AG09319 (cell line): ENCODE data around the gene LRPPRC.

ENCODE experiments used
- DNase-seq: peaks from one replicate; pipeline ENCODE4 v3.0.0-alpha.2; 2010; ENCODE audit warnings: low read depth; ENCODE audit errors: extremely low read depth
- TF ChIP-seq, protein P1 (sequence below): IDR thresholded peaks from 2 replicates; pipeline ENCODE4 v1.5.1; 2011; ENCODE audit warnings: low read depth, mild to moderate bottlenecking, inconsistent platforms, low read length, moderate library complexity

The LRPPRC gene

DNA sequence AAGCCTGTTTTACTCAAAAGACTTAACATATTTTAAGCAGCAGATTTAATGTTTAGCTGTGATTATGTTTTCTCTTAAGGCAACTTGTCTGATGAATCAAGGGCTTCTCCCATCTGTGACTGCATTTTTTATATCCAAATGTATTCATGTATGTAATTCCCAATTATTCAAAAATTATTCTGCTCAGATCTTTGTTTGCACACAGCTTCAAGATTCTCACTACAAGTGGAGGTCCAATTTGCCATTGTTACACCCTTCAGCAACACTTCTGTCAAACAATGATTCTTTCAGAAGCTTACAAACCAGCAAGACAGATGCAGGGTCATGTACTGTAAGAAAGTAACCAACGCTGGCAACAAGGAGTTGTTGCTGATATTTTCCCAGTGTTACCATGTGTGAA is 5.9 kb upstream of the LRPPRC start:
- TF ChIP-seq, protein P1, sequence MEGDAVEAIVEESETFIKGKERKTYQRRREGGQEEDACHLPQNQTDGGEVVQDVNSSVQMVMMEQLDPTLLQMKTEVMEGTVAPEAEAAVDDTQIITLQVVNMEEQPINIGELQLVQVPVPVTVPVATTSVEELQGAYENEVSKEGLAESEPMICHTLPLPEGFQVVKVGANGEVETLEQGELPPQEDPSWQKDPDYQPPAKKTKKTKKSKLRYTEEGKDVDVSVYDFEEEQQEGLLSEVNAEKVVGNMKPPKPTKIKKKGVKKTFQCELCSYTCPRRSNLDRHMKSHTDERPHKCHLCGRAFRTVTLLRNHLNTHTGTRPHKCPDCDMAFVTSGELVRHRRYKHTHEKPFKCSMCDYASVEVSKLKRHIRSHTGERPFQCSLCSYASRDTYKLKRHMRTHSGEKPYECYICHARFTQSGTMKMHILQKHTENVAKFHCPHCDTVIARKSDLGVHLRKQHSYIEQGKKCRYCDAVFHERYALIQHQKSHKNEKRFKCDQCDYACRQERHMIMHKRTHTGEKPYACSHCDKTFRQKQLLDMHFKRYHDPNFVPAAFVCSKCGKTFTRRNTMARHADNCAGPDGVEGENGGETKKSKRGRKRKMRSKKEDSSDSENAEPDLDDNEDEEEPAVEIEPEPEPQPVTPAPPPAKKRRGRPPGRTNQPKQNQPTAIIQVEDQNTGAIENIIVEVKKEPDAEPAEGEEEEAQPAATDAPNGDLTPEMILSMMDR = no peak
- no peak for DNase-seq

DNA sequence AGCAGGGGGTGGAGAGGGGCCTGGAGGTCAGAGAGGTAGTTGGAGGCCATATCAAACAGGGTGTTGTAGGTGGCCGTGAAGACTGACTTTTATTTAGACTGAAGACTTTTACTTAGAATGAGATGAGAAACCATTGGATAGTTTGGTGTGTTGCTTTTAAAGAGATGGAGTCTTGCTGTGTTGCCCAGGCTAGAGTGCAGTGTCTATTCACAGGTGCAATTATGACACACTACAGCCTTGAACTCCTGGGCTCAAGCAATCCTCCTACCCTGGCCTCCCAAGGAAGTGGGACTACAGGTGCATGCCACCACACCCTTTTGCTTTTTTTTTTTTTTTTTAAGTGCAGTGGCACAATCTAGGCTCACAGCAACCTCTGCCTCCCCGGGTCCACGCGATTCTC is 2.5 kb upstream of the LRPPRC start:
- no peak for DNase-seq
- TF ChIP-seq, protein P1 = no peak

DNA sequence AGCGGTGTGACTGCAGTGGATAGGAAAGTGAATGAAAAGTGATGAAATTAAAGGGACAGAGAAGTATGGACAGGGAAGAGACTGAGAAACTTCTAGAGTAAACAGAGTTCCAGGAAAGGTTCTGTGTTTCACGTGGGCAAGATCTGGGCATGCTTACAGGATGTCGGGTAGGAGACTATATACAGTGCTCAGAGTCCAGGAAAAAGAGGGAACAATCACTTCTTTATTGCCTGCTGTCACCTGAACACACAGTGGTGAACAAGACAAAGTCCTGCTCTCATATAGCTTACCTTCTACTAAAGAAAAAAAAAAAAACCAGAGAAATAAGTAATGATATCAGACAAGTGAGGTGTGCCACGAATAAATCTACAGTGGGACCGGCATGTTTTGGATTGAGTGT is 2.4 kb downstream of the LRPPRC start:
- TF ChIP-seq, protein P1 = no peak
- DNase-seq = no peak

- DNase-seq = no peak
- TF ChIP-seq, protein P1 = no peak
Observed at GRCh38 chr2:43989545-43989944, 6.2 kb downstream of the LRPPRC start.

GRCh38 chr2:43986600-43986999 is 9.2 kb downstream of the LRPPRC start:
- no peak for DNase-seq
- TF ChIP-seq, protein P1 = no peak

- TF ChIP-seq, protein P1 = no peak
- no peak for DNase-seq
Observed at GRCh38 chr2:43985359-43985758, 10.4 kb downstream of the LRPPRC start.

- no peak for DNase-seq
- TF ChIP-seq, protein P1 = no peak
Observed at GRCh38 chr2:43984533-43984932, 11.3 kb downstream of the LRPPRC start.
